Measurements from ENCODE around the gene AGO1. TPM values are rescaled to one million over a fixed set of nuclear protein-coding genes. Genes with fewer than 3 reads are reported as not detected.
A peak's percentile ranks its signal among the peaks of the same experiment; 100 is the strongest.

Gene AGO1
- total and polyA plus RNA-seq, 2 of the 13 experiments (the other 11 are each of a cell fraction or from before 2014, with no cell fraction given) = 9.2 to 18.6 TPM

DNA sequence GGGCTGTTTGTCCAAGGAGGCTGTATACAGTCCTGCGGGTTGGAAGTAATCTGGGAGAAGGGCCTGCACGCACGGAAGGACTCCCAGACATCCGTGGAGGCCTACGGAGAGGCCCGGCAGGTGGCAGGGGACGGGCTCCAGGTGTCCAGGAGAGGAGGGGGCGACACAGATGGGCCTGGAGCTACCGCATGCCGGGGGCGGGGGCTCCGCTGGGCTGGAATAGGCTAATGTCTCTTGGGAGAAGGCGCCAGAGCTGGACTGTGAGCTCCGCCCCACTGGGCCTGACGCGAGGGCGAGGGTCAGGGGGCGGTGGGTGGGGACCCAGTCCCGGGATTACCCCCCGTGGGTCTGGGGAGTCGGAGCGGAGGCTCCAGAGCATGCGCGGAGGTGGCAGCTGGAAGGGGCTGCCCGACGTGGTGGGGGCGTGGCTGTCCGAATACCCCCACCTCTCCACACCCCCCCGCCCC lies 659 bp downstream of the AGO1 start (continued):
- TF ChIP-seq RAD51 (IDR thresholded peaks at IDR 0.05; ENCODE audit: borderline replicate concordance) (no peak), ZNF687 (CRISPR knock-in tag; IDR thresholded peaks at IDR 0.05) (peak; percentile 62), ZNF326 (CRISPR knock-in tag; IDR thresholded peaks at IDR 0.05; ENCODE audit: borderline replicate concordance) (no peak), KAT8 (CRISPR knock-in tag; IDR thresholded peaks at IDR 0.05) (no peak), PHF20 (CRISPR knock-in tag; IDR thresholded peaks at IDR 0.05) (no peak), TFAP4 (IDR thresholded peaks at IDR 0.05; ENCODE audit: borderline replicate concordance, low read depth) (0 out of 2 replicates have a peak, but pooled peaks have one; percentile 31), CBX2 (IDR thresholded peaks at IDR 0.05; ENCODE audit: low read depth, low read length) (no peak), CBX2 (CRISPR knock-in tag; IDR thresholded peaks at IDR 0.05; ENCODE audit: low read depth) (no peak), ZBTB1 (CRISPR knock-in tag; IDR thresholded peaks at IDR 0.05; ENCODE audit: borderline replicate concordance) (no peak), SUZ12 (IDR thresholded peaks at IDR 0.05; ENCODE audit: low read depth, low read length) (no peak), ZBTB34 (CRISPR knock-in tag; IDR thresholded peaks at IDR 0.05) (no peak), SRSF9 (IDR thresholded peaks at IDR 0.05; ENCODE audit: borderline replicate concordance, insufficient read depth, low read depth, low read length, poor library complexity, severe bottlenecking) (no peak), ZNF652 (CRISPR knock-in tag; IDR thresholded peaks at IDR 0.05; ENCODE audit: borderline replicate concordance, low read depth) (no peak), MAZ (IDR thresholded peaks at IDR 0.05; ENCODE audit: borderline replicate concordance, low read depth, low read length) (no peak), MAZ (CRISPR knock-in tag; IDR thresholded peaks at IDR 0.05; ENCODE audit: low read depth) (no peak), ZNF101 (CRISPR knock-in tag; IDR thresholded peaks at IDR 0.05; ENCODE audit: borderline replicate concordance, low read depth) (0 out of 2 replicates have a peak, but pooled peaks have one; percentile 29), MAX (IDR thresholded peaks at IDR 0.05) (no peak; the same call in 1 of the 2 replicates)
- TF ChIP-seq, protein P1, sequence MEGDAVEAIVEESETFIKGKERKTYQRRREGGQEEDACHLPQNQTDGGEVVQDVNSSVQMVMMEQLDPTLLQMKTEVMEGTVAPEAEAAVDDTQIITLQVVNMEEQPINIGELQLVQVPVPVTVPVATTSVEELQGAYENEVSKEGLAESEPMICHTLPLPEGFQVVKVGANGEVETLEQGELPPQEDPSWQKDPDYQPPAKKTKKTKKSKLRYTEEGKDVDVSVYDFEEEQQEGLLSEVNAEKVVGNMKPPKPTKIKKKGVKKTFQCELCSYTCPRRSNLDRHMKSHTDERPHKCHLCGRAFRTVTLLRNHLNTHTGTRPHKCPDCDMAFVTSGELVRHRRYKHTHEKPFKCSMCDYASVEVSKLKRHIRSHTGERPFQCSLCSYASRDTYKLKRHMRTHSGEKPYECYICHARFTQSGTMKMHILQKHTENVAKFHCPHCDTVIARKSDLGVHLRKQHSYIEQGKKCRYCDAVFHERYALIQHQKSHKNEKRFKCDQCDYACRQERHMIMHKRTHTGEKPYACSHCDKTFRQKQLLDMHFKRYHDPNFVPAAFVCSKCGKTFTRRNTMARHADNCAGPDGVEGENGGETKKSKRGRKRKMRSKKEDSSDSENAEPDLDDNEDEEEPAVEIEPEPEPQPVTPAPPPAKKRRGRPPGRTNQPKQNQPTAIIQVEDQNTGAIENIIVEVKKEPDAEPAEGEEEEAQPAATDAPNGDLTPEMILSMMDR (CRISPR knock-in tag; IDR thresholded peaks at IDR 0.05) = no peak
- TF ChIP-seq, protein P2, sequence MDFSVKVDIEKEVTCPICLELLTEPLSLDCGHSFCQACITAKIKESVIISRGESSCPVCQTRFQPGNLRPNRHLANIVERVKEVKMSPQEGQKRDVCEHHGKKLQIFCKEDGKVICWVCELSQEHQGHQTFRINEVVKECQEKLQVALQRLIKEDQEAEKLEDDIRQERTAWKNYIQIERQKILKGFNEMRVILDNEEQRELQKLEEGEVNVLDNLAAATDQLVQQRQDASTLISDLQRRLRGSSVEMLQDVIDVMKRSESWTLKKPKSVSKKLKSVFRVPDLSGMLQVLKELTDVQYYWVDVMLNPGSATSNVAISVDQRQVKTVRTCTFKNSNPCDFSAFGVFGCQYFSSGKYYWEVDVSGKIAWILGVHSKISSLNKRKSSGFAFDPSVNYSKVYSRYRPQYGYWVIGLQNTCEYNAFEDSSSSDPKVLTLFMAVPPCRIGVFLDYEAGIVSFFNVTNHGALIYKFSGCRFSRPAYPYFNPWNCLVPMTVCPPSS (IDR thresholded peaks at IDR 0.05) = no peak
- TF ChIP-seq, protein P3, sequence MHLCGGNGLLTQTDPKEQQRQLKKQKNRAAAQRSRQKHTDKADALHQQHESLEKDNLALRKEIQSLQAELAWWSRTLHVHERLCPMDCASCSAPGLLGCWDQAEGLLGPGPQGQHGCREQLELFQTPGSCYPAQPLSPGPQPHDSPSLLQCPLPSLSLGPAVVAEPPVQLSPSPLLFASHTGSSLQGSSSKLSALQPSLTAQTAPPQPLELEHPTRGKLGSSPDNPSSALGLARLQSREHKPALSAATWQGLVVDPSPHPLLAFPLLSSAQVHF (CRISPR knock-in tag; IDR thresholded peaks at IDR 0.05) = no peak
